Colon (tissue), 2 donors: ENCODE measurements around the gene ATP2B2.

Source experiments
- FAIRE-seq: peaks from 2 replicates; lab custom pipeline; 2012; peaks lifted over from hg19 to GRCh38; lab: Jason Lieb, UNC
- donor health status: control.
- donor health status: control.

Gene ATP2B2

DNA sequence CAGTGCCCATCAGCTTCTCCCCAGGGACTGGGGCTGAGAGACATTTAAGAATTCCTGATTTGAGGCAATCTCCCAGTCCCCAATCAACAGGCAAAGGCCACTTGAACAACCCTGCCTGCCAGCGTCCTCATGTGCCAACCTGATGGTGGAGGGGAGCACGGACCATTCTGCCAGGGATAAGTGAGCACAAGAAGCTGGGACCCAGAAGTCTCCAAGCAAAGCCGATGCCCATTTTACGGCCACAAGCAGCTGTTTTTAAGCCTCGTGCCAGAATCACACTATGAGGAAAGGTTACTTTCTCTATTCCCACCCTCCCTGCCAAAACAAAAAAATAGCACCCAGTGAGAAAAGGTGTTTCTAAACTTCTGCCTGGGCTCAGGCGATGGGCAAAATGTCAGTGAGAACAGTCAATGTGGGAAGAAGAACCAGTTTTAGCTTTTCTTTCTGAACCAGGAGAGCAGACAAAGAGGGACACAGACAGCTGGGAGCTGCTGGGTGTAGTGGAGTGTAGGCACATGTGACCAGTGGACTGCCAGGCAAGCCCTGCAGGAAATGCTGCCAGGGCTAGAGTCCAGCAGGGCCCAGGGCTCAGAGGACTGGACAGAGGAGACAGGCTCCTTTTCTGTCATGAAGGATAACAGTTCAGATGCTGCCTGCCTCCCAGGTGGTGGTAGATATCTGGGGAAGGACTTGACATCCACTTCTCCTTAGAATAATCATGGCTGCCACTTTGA lies 57.7 kb downstream of the ATP2B2 start:
- FAIRE-seq, result no peak

DNA sequence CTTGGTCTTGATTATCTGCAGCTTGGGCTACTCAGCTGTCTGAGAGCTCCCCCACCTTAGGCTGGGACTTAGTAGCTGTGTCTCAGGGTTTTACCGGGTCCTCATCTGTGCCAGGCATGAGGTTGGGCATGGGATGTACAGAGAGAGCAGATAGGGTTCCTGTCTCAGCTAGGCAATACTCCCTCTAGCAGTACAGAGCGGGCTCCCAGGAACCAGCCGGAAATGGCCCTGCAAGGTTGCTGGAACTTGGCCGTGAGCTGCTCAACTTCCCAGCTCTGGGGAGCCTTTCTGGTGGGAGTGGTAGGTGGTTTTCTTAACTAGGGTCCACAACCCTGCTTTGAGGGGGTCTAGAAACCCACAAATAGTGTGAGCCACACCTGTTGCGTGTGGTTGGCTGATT lies 58.3 kb downstream of the ATP2B2 start:
- no peak for FAIRE-seq

DNA sequence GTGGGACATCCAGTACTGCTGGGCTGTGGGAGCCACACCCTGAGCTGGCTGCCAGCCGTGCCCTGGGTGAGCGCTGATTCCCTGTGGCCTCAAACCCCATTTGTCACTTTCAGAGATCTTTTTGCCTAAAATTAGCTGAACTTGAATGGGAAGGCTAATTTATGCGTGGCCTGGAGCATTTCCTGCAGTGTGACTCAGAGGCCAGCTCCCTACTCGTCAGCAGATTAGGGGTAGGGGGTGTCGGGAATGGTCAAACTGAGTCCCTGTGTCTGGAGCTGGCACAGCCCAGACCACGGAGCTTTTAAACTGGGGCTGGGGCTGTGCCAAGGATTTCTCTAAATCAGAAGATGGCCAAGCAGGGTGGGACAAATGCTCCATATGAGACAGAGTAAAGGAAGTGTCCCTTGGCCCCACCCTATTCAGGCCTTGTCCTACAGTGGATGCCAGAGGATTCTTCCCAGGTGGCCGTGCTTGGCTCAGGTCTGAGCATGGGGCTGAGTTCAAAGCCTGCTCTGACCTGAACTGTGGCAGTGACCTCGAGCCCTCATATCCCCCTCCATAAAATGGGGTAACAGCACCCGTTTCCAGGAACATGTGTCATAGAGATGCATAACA lies 59.7 kb downstream of the ATP2B2 start:
- FAIRE-seq, result no peak

DNA sequence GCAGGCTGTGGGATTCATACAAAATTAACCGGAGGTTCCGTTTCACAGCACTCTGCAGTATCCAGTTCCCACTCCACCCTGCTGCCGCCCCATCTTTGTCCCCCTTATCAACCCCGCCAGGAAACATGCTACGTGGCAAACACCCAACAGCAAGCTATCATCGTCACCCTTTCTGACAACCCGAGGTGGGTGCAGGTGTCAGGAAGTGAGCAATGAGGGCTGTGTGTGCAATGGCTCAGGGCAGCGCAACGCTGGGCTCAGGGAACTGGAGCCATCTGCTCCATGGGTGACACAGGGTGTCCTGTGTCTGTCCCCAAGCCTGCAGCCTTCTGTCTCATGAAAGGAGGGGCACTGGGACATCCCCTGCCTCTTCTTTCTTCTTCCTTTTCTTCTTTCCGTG lies 60.9 kb downstream of the ATP2B2 start:
- no peak for FAIRE-seq

DNA sequence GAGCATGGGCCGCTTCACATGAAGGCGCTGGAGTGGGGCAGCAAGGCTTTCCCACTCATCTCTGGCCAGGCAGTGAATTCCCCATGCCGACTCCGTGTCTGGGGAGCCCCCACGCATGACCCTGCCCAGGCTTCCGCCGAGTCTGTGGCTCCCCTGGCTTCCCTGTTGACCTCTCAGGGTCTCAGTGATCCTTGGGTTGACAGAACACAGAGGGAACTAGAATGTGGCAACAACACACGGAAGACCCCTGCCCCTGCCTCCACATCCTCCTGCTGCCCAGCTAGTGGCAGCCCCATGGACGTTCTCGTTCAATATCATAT lies 61.3 kb downstream of the ATP2B2 start:
- no peak for FAIRE-seq

DNA sequence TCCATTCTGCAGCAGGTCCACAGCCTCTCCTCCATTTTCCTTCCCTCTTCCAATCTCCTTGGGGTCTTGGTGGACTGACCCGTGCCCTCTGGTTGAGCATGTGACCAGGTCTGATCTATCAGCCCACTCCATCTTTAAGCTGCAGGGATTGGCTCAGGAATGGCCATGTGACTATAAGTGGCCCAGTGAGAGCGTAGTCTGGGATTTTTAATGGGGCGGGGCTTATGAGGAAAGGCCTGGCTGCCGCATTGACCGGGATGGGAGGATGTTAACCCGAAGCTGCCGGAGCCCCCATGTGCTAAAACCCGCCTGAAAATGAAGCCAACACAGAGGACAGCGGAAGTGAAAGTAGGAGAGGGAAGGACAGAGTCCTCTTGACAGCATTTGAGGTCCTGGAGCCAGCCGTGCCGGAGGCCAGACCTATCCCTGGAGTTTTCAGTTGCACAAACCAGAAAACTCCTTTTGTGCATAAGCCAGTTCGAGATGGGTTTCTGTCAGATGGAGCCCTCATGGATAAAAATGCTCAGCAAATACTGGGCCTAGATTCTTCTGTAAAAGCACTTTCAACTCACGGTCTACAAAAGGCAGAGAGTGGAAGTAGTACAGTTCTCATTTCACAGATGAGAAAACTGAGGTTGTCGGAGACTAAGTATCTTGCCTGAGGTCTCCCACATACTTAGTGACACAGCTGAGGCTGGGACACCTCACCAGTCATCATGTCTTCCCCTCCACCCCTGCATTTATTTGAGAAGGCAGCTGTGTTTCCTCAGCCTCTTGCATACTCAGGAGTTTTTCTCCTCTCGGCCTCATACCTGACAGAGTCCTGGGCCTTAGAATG lies 61.9 kb downstream of the ATP2B2 start:
- FAIRE-seq, result no peak

DNA sequence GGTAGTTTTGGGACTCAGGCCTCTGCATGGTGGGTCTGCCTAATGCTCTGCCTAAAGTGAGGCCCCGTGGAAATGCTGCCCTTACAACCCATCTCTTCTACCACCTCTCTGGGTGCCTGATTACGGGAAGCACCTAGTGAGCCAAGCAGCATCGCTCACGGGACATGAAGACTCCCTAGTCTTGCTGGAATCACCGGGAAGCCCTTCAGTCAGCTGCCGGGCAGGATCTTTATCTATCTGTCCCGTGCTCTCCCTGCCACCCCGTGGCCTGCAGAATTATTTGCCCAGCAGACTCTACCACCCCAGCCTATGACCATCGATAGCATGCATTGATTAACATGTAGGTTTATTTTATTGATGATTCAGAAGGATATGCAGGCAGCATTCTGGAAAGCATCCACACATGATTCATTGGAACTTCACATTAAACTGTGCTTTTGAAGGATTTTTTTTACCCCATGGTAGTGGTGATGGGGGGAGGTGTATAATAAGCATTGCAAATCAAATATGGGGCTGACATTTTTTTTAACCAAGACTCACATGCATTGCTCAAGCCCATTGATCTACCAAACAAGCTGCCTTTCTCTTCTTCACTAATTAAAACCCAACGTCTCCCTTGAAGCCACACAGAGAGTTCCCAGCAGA lies 63.1 kb downstream of the ATP2B2 start:
- no peak for FAIRE-seq

DNA sequence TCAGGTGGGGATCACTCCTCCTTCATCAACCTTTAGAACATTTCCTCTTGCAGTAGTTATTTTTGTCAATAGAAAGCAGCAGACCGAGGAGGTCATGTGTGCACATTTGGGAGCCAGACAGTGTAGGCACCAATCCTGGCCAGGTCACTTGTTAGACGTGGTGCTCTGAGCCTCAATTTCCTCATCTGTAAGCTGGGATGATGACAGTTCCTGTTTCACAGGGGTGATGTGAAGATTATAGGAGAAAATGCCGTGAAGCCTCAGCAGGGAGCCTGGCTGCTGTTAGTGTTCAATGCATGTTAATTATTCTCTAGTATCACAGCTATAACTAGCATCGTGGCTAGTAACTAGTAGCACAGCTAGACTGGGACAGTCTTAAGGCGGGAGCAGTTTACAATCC lies 64.7 kb downstream of the ATP2B2 start:
- FAIRE-seq, result no peak

DNA sequence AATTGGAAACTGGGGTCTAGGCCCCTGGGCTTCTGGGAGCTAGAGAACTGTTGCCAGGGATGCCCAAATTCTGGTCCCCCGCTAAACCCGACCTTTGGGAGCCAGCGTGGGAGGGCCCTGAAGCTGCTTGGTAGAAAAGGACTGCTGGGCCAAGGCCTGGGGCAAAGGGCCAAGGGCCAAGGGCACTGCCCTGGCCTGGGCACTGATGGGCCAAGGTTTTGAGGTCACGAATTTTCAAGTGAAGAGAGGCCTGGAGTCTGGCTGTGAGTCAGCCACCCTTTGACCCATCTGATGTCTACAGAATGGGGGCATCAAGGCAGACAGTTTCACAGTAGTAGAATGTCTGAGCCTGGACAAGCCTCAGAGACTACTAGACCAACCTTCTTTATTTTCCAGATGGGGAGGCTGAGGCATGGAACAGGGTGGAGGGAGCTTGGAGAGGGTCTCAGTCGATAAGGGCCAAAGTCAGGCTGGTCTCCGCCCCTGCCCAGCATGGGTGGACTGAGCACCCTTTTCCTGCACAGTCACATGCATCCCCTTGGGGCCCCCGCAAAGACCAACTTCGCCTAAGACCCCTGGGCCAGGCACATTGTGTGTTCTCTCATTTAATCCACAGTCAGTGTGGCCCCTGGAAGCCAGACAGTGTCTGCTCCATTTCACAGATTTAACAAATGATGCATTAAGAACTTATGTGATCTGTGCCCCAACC lies 66.3 kb downstream of the ATP2B2 start:
- FAIRE-seq, result no peak

DNA sequence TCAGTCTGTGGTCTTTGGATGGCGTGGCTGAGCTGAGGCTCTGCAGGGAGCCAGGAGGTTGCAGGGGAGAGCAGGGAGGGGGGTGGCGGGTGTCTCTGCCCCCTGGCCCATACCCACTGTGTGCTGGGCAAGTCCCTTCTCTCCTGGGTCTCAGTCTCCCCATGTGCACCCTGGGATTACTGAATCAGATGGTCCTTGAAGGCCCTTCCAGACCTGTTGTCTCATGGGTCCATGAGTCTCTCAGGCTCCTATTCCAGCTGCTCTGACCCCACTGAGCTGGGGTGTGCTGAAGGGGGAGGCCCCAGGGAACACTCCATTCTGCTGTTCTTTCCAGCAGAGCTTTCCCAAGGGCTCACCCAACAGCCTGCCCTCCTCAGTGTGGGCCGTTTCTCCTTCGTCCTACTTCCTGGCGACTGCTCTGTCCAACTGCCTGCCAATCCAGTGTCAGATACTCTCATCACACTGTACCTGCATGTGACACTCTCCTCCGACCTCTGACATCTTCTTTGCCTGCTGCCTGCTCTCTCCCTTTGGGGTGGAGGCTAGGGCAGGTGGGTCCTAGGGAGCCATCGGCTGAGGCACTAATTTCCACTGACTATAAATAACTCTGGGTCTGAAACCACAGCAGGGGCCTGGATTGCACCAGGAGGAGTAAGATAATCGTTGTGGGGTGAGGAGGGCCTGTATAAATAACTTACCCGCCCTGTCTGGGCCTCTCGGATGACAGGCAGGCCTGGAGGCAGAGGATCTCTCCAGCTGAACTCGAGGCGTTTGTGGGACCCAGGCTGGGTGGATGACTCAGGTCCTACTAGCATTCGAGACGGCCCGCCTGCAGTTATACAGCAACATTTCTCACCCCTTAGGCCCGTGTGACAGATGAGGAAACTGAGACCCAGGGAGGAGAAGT lies 67.1 kb downstream of the ATP2B2 start:
- no peak for FAIRE-seq

DNA sequence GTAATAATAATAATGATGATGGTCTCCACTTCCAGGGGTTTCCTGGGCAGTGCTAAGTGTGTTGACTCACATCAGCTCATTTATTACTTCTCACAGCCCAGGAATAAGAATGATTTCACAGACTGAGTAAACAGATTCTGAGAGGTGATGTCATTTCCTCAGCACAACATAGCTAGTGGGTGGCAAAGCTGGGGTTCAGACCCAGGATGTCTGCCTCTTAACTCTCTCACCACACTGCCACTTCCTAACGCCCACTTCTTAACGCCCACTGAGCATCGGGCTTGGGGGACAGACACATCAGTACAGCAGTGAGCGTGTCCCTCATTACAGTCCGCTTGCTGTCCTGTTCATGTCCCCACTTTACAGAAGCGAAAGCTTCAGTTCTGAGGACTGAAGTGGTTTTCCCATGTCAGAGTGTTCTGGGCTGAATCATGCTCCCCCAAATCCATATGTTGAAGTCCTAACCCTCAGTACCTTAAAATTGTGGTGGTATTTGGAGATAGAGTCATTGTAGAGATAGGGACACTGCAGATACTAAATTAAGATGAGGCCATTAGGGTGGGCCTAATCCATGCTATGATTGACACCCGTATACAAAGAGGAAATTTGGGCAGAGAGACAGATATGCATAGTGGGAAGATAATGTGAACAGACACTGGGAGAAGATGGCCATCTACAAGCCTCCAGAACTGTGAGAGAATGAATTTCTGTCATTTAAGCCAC lies 68.0 kb downstream of the ATP2B2 start:
- FAIRE-seq, result no peak

DNA sequence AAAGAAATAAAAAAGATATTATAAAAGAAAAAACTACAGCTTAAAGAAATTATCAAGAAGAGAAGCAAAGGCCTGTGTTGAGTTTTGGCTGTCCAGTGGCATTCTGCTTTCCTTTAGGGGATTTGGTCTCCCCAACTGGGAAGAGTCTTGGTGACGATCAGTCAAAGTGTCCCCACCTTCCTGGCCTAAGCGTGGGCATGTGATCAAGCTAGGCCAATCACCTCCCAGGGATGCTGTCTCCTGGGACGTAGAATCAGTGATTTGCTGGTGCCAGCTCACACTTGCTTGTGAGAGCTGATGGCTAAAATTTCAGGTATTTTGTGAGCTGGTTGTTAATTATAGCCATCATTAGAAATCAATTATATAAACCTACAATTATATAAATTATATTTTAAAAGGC lies 69.5 kb downstream of the ATP2B2 start:
- no peak for FAIRE-seq

DNA sequence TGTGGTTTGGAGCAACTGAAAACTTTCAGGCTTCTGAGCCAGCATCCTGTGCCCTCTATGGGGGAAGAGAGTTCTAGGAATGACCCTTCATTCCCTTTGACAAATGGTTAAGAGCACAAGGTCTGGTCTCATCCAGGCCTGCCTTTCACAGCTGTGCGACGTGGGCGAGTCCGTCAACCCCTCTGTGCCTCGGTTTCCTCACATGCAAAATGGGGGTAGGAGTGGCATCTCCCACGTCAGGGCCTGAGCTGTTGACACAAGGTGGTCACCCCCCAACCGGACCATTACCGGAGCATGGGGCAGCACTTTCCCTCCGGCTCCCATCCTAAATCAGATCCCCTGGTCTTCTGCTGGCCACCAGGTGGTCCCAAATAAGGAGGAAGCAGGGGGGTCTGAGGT lies 70.4 kb downstream of the ATP2B2 start:
- no peak for FAIRE-seq

DNA sequence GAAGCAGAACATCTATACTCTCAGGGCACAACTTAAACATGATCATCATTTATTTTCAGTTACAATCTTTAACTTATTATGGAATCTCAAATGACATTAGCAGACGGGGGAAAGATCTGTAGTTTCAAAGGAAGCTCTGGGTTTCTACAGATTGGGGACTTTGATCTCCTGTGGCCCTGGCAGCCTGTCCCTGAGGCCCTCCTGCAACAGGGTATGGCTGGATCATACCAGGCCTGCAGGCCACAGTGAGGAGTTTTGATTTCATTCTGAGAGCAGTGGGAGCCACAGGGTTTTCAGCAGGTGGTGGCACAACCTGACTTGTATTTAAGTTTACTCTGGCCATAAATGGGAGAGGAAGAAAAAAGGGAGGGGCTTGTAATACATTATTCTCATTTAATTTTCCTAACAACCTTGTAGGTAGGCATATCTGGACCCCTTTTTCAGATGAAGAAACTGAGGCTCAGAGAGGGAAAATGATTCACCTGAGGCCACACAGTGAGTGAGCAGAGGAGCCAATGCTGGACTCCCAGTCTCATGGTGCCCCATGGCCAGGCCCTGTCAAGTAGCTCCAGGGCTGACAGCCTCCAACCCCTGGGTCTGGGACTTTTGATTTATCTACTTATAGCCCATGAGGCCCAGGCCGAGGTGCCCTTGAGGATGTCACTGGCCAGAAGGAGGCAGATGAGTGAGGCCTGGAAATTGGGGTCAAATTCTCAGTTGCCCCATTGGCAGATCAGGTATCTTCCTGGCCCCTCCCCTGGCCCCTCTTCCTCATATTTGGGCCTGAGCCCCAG lies 71.0 kb downstream of the ATP2B2 start:
- FAIRE-seq, result no peak

DNA sequence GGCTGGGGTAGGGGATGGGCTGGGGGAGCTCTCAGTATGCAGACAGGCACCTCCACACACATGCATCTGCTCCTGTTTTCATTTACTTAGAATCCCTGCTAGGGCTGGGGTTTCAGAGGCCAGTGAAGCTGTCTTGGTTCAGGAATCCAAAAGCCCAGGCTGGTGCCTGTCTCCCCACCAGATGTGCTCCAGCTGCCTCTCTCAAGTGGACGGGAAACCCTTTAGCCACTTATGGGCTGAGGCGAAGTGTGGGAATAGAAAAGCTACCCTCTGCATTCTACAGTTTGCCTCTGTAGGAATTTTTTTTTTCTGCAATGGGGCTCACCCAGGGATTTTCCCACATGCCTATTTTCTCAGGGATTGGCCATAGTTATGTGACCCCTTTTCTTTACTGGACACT lies 72.5 kb downstream of the ATP2B2 start:
- no peak for FAIRE-seq

DNA sequence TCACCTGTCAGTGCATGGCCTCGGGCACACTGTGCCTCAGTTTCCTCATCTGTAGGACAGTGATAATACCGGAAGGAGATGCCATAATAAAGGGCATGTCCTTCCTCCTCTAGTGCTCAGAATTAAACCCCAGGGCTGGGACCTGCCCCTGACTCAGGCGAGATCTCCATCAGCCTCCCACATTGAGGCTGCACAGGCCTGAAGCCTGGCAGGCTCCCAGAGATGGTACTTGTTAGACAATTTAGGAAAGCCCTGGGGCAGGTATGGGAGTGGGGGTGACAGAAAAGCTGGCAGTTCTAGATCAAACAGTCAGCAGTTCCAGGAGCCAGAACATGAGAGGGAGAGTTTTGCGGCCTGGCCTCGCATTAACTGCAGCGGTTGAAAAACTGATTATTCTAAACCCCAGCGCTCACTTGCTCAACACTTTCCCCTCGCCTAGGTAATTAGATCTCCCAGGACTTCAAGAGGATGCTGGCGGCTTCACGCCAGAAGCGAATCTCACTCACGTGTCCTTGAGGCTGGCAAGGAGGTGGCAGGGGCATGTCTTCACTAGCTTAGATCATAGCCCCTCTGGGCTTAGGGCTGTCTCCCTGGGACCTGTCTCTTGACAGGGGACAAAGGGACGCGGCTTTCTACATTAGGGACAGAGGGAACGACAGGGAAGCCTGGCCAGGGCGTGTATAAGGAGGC lies 73.1 kb downstream of the ATP2B2 start:
- no peak for FAIRE-seq

DNA sequence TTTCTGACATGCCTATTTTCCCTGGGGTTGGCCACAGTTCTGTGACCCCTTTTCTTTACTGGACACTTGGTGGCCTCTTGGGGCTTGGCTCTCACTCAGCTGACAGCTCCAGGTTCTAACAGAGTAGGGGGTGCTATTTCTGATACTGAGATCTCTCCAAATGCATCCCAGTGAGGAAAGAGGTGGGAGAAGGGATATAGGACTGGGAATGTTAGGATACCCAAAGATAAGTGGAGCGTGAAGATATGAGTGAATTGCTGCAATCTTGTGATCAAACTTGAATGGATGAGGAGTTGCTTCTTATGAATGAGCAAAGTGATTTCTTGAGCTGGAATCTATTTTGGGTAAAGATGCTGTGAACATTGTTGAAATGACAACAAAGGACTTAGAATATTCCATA lies 74.6 kb downstream of the ATP2B2 start:
- no peak for FAIRE-seq

DNA sequence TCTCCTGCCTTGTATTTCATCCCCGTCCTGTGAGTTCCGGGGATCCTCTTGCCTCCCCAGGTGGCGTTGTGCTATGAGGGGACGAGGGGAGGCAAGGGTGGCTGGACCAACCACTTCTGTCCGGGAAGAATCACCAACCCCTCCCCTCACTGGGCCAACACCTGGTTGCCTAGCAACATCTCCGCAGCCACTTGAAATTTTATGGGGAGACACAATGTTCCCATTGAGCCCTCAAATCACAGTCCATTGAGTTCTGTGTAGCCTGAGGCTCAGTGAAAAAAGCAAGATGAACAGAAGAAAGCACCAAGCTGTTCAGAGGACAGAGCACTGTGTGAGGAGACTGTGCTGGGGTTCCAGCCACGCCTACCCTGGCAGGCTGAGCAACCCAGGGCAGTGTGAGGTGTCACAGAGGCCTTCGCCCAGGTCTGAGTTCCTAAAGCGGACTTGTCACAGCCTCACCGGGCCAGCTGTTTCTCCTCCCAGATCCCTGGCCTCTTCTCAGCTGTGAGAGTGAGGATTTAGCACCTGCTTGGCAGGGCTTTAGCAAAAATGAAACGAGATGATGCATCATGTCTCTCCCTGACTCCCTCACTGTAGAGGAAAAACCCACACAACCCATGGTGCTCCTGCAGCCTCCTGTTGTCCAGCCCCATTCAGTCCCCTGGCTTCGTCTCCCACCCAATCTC lies 76.8 kb downstream of the ATP2B2 start:
- FAIRE-seq, result no peak
